HUES48 (cell line): Measurements from ENCODE around the gene PRKCQ.

Experiments used
- H3K27ac ChIP-seq: one replicate; pipeline ENCODE4 v1.7.0; 2013; ENCODE audit warnings: low read depth, low read length, inconsistent platforms
- H3K27me3 ChIP-seq: 2 replicates; pipeline ENCODE4 v1.6.1; 2013; ENCODE audit warnings: mild to moderate bottlenecking, low read length; ENCODE audit not compliant: control insufficient read depth, insufficient read depth
- H3K36me3 ChIP-seq: 2 replicates; pipeline ENCODE4 v1.6.1; 2013; ENCODE audit warnings: low read length; ENCODE audit not compliant: control insufficient read depth, insufficient read depth
- H3K4me1 ChIP-seq: 2 replicates; pipeline ENCODE4 v1.6.1; 2013; ENCODE audit warnings: mild to moderate bottlenecking, low read length; ENCODE audit not compliant: control insufficient read depth, insufficient read depth
- H3K4me3 ChIP-seq: 2 replicates; pipeline ENCODE4 v1.5.1; 2013; ENCODE audit warnings: mild to moderate bottlenecking, low read depth, low read length
- H3K9ac ChIP-seq: 2 replicates; pipeline ENCODE4 v1.6.1; 2013; ENCODE audit warnings: mild to moderate bottlenecking, low read depth, low read length, moderate library complexity
- H3K9me3 ChIP-seq: 2 replicates; pipeline ENCODE4 v1.6.1; 2013; ENCODE audit warnings: low read length; ENCODE audit not compliant: control insufficient read depth, insufficient read depth

PRKCQ gene

DNA sequence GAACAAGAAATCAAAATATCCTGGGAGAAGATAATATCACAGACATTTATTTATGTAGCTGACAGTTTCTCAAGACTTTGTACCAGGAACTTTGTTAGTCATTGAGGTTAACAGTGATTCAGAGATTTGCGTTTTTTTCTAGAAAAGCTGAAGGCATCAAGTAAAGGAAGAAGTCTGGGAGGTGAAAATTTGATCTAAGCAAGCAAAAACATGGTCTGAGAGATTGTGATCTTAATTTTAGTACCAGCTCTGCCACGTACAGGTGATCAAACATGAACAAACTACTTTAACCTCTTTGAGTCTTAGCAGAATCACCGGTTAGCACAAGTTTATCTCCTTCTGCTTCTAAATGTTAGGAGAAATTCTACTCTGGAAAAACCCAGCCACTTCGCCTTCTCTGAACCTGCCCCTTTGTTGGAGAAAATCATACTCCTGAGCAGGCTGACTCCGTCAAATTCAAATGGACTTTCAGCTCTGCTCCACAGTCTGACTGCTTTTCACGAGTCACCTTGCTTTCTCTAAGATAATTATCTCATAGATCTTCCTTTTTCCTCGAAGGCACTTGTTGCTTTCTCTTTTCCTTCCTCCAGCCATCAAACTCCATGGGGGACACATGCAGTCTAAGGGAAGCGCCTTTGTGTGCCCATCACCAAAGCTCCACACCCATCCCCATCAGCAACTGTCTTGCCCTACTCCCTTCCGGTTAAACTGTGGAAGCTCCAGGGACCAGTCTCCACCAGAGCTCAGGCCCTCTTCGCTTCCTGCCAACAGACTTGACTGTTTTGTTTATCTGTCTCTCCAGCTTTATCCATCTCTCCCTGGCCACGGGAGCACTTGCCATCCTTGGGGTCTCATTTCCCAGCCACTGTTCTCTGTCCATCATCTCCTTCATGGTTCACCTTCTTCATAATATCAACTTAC, 86.3 kb downstream of the PRKCQ start:
- no peaks in the 10 kb centered on the region for H3K27me3 ChIP-seq
- no peaks in the 10 kb centered on the region for H3K4me1 ChIP-seq
- H3K9me3 ChIP-seq = no peaks in the 10 kb centered on the region
- peaks cover 23% of the 10 kb centered on the region; the same call in 1 of the 2 replicates for H3K36me3 ChIP-seq
- no peak overlapping the region for H3K9ac ChIP-seq
- H3K4me3 ChIP-seq = no peak overlapping the region
- H3K27ac ChIP-seq = no peak overlapping the region

DNA sequence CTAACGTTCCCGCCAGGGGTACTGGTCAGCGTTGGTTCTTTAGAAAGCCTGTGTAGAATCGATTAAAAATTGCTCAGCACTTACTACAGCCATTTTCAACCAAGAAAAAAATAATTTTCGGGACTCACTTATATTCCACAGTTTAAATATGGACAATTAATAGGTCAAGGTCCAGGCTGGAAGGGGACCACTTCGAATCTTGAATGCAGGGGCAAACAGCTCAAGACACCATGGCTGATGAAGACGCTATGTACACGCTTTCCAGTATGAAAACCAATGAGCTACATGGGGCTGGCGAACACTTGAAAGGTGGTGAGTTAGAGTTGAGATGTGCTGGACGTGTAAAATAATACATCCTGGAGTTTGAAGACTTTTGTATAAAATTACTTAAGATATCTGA, 87.2 kb downstream of the PRKCQ start:
- Histone ChIP-seq H3K9ac (no peak overlapping the region), H3K36me3 (peaks cover 23% of the 10 kb centered on the region; the same call in 1 of the 2 replicates), H3K9me3 (no peaks in the 10 kb centered on the region), H3K27ac (no peak overlapping the region), H3K4me3 (no peak overlapping the region), H3K27me3 (no peaks in the 10 kb centered on the region), H3K4me1 (no peaks in the 10 kb centered on the region)

DNA sequence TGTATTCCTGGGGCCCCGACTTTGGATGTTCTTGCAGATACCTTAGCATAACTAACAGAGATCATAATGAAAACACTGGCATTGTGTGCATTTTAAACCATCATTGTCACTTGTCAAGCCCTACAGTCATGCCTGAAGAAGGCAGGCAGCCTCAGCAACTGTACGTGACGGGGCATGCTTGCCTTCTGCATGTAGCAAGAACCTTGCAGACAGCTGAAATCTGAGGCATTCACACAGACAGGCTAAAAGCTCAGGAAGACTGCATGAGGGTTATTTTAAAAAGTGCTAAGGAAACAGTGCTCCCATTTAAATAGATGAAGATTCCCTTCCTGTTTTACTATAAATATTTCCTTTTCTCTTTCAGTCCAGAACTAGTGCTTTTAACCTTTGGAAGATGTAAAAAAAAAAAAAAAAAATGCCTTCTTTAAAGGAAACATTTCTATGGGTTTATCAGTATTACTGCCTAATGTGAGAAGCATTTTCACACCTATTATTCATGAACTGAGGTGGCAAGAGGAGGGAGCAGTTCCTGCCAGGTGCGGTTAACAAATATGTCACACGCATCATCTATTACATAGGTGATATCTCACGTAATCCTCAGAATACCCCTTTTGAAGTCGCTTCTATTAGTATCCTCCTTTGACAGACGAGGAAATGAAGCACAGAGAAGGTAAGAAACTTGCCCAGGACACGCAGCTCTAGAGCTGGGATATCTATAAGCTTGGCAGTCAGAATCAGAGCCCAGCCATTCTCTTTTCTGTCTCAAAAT, 88.1 kb downstream of the PRKCQ start:
- no peak overlapping the region for H3K9ac ChIP-seq
- H3K36me3 ChIP-seq = peaks cover 22% of the 10 kb centered on the region; the same call in 1 of the 2 replicates
- no peak overlapping the region for H3K4me3 ChIP-seq
- H3K9me3 ChIP-seq = no peaks in the 10 kb centered on the region
- H3K27me3 ChIP-seq = no peaks in the 10 kb centered on the region
- no peaks in the 10 kb centered on the region for H3K4me1 ChIP-seq
- no peak overlapping the region for H3K27ac ChIP-seq

DNA sequence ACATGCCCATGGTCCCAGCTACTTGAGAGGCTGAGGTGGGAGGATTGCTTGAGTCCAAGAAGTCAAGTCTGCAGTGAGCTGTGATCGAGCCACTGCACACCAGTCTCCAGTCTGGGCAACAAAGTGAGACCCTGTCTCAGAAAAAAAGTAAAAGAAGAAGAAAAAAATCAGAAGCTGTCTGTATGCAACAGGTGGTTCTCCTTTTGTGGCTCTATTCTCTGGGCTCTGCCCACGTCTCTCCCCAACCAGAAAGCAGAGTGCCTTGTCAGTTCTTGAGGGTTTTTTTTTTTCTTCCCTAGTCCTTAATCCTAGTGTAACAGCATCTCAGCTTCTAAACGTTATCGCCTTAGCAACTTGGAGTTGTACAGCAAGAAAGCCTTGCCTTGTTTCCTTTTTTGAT, 89.5 kb downstream of the PRKCQ start:
- Histone ChIP-seq H3K27me3 (no peaks in the 10 kb centered on the region), H3K27ac (no peak overlapping the region), H3K4me1 (no peaks in the 10 kb centered on the region), H3K9me3 (no peaks in the 10 kb centered on the region), H3K36me3 (peaks cover 11% of the 10 kb centered on the region; the same call in 1 of the 2 replicates), H3K4me3 (no peak overlapping the region), H3K9ac (no peak overlapping the region)

DNA sequence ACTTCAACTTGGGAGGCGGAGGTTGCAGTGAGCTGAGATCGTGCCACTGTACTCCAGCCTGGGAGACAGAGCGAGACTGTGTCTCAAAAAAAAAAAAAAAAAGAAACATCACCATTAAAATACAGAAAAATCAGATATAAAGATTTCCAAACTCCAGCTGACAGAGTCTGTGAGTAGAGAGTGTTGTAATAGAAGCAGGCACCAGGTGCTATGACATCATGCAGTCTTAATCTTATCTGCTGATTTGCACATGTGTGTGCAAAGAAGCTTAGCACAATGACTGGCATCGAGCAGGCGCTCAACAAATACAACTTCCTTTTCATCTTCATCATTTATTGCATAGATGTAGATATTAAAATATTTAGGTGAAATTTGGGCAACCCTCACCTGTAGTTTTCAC, 92.2 kb downstream of the PRKCQ start:
- H3K4me3 ChIP-seq = no peak overlapping the region
- no peaks in the 10 kb centered on the region for H3K27me3 ChIP-seq
- peaks cover 9% of the 10 kb centered on the region; the same call in 1 of the 2 replicates for H3K36me3 ChIP-seq
- H3K9me3 ChIP-seq = no peaks in the 10 kb centered on the region
- no peaks in the 10 kb centered on the region for H3K4me1 ChIP-seq
- H3K27ac ChIP-seq = no peak overlapping the region
- H3K9ac ChIP-seq = no peak overlapping the region

DNA sequence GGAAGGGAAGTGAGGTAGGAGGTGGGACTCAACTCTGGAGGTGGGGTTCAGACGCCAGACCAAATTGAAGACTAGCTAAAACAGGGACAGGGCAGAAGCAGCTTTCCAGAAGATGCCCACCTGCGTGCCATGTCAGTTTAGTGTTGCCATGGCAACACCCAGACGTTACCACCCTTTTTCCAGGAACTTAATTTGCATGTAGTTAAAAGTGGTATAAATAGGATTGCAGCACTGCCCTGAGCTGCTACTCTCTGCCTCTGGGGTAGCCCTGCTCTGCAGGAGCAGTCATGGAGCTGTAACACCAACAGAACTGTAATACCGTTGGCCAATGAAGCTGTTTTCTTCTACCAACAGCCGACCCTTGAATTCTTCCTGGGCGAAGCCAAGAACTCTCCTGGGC, 93.8 kb downstream of the PRKCQ start:
- peaks cover 10% of the 10 kb centered on the region; the same call in 1 of the 2 replicates for H3K36me3 ChIP-seq
- H3K4me1 ChIP-seq = no peaks in the 10 kb centered on the region
- no peak overlapping the region for H3K9ac ChIP-seq
- no peak overlapping the region for H3K27ac ChIP-seq
- no peaks in the 10 kb centered on the region for H3K9me3 ChIP-seq
- no peaks in the 10 kb centered on the region for H3K27me3 ChIP-seq
- no peak overlapping the region for H3K4me3 ChIP-seq

DNA sequence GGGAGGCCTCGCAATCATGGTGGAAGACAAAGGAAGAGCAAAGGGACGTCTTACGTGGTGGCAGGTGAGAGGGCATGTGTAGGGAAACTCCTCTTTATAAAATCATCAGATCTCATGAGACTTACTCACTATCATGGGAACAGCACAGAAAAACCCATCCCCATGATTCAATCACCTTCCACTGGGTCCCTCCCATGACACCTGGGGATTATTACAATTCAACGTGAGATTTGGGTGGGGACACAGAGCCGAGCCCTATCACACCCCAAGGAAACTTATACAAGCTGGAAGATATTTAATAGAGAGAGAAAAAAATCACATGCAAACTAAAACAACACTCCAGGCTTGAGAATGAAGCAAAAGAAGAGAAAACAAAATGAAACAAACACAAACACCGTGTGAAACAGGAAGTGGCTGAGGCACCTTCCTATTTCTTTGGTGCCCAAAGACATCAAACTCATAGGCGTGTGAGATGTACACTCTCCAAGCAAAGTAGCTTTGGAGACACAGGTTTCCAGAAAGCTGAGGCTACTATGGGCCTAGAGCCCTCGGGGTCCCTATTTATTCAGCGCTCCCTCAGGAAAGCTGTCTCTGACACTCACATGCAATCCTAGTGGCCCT, 97.2 kb downstream of the PRKCQ start:
- no peaks in the 10 kb centered on the region for H3K4me1 ChIP-seq

DNA sequence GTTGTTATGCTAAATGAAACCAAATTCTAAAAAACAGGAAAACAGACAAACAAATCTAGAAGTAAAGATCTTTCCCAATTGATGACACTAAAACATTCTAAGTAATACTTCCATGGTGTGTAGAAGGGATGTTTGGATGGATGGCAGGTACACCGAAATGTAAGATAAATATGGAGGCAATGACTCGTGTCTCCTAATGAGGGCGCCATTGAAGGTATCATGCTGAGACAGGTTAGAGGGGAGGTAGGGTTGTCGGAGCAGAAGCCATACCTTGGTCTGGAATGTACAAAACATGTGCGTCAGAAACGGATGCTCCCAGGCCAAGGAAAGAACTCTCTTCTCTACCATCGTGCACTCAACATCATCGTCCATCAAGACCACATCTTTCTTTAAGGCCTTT, 101.4 kb downstream of the PRKCQ start:
- H3K4me3 ChIP-seq = no peak overlapping the region
- 0 out of 2 replicates have a peak, but pooled peaks cover 9% of the 10 kb centered on the region for H3K36me3 ChIP-seq
- H3K9me3 ChIP-seq = no peaks in the 10 kb centered on the region
- no peaks in the 10 kb centered on the region for H3K27me3 ChIP-seq
- no peak overlapping the region for H3K9ac ChIP-seq
- H3K4me1 ChIP-seq = no peaks in the 10 kb centered on the region
- H3K27ac ChIP-seq = no peak overlapping the region

More for the DNA sequence above, 97.2 kb downstream of the PRKCQ start:
- Histone ChIP-seq H3K9ac (no peak overlapping the region), H3K27me3 (no peaks in the 10 kb centered on the region), H3K4me3 (no peak overlapping the region), H3K36me3 (0 out of 2 replicates have a peak, but pooled peaks cover 12% of the 10 kb centered on the region), H3K9me3 (no peaks in the 10 kb centered on the region), H3K27ac (no peak overlapping the region)

DNA sequence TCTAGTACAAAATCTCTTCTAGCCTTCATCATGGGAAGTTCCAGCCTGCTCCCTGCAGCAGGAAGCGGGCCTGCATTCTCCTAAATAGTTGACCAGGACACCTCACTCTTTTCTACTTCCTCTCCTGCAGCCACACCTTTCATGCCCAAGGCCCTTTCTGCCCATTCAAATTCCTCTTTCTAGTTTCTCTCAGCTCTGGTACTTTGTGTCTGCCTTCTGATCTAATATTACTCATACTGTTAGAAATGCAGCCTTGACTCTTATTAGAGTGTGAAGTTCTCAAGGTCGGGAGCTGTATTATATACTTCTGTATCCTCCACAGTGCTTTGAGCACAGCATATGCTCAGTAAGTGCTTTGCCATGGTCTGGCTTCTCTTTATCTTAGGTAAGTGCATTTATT, 103.1 kb downstream of the PRKCQ start:
- Histone ChIP-seq H3K9me3 (no peaks in the 10 kb centered on the region), H3K27me3 (no peaks in the 10 kb centered on the region), H3K36me3 (0 out of 2 replicates have a peak, but pooled peaks cover 6% of the 10 kb centered on the region), H3K4me1 (no peaks in the 10 kb centered on the region), H3K27ac (no peak overlapping the region), H3K9ac (no peak overlapping the region), H3K4me3 (no peak overlapping the region)

DNA sequence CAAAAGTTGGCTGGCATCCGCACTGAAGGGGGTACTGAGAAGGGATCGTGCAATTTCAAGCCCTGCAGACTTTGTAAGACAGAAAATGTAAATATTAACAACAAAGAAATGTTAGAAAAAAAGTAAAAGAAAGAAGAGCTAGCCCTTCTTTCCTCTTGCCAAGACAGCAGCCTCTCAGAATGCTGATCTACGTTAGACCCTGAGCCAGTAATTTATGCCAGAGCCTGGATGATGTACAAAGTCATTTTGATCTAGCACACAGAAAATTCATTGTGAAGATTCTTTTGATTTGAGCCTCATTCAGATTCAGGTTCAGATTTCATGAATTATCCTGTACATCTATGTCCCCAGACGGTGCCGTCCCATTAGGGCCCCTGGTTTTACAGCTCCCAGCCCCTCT, 105.2 kb downstream of the PRKCQ start:
- no peaks in the 10 kb centered on the region for H3K27me3 ChIP-seq
- no peak overlapping the region for H3K27ac ChIP-seq
- no peaks in the 10 kb centered on the region for H3K4me1 ChIP-seq
- no peak overlapping the region for H3K4me3 ChIP-seq
- 0 out of 2 replicates have a peak, but pooled peaks cover 6% of the 10 kb centered on the region for H3K36me3 ChIP-seq
- no peak overlapping the region for H3K9ac ChIP-seq
- no peaks in the 10 kb centered on the region for H3K9me3 ChIP-seq
